ENCODE measurements around the gene RAVER2.

GRCh38 chr1:64877598-64877997 is 132.7 kb downstream of the RAVER2 start:
- TF ChIP-seq CTCF (IDR thresholded peaks at IDR 0.05), result no peak
- TF ChIP-seq POLR2A (IDR thresholded peaks at IDR 0.05), result no peak

Data from body of pancreas (tissue), 4 donors.